ENCODE measurements around the gene ZNF511.

DNA sequence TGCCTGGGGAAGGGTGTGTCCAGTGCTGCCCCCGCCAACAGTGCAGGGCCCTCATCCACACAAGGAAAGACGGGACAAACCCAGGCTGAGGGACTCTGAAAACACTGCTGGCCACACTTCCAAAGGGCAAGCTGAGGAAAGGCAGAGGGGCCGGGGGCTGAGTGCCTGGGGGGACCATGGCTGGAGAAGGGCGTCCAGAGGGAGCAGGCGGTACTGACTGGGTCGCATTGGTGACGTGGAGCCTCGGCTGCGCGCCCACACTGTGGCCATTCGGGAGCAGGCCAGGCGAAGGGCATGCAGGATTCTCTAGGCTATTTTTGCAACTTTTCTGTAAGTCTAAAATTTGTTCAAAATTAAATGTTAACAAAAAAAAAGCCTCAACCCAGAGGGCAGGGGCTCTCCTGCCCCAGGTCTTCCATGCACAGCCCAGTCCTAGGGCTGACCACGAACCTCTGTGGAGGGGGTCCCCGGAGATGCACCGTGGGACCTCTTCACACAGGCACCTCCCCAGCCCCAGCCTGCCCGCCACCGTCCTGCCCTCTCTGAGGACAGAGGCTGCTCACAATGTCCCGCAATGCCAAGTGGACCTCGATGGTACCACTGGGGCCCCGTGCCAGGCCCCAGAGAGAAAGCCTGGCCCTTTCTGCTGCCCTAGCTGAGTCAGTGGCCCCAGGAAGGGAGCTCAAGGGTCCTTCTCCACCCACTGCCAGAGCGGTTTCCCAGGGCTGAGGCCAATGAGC, 42.5 kb upstream of the ZNF511 start:
- TF ChIP-seq, protein P1, sequence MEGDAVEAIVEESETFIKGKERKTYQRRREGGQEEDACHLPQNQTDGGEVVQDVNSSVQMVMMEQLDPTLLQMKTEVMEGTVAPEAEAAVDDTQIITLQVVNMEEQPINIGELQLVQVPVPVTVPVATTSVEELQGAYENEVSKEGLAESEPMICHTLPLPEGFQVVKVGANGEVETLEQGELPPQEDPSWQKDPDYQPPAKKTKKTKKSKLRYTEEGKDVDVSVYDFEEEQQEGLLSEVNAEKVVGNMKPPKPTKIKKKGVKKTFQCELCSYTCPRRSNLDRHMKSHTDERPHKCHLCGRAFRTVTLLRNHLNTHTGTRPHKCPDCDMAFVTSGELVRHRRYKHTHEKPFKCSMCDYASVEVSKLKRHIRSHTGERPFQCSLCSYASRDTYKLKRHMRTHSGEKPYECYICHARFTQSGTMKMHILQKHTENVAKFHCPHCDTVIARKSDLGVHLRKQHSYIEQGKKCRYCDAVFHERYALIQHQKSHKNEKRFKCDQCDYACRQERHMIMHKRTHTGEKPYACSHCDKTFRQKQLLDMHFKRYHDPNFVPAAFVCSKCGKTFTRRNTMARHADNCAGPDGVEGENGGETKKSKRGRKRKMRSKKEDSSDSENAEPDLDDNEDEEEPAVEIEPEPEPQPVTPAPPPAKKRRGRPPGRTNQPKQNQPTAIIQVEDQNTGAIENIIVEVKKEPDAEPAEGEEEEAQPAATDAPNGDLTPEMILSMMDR (IDR thresholded peaks at IDR 0.05; ENCODE audit: low read depth, low read length) = no peak
- TF ChIP-seq POLR2A (IDR thresholded peaks at IDR 0.05; ENCODE audit: extremely low read depth, insufficient read length) (no peak), MYC (IDR thresholded peaks at IDR 0.05; ENCODE audit: low read depth, low read length) (no peak)
- TF ChIP-seq, protein P2, sequence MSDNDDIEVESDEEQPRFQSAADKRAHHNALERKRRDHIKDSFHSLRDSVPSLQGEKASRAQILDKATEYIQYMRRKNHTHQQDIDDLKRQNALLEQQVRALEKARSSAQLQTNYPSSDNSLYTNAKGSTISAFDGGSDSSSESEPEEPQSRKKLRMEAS (IDR thresholded peaks at IDR 0.05; ENCODE audit: low read depth, low read length) = no peak

Measured in NB4 (cell line).